Measurements from ENCODE around the gene A2M. TPM values are rescaled to one million over a fixed set of nuclear protein-coding genes. Genes with fewer than 3 reads are reported as not detected.

A2M gene
- total and polyA plus RNA-seq, 2 of the 13 experiments (the other 11 are each of a cell fraction or from before 2014, with no cell fraction given) = 2,807 to 6,551 TPM

GRCh38 chr12:9113296-9113986, 2.3 kb downstream of the A2M start (continued):
- no peak for TF ChIP-seq ZNF770 (CRISPR knock-in tag; IDR thresholded peaks at IDR 0.05)
- no peak for TF ChIP-seq SALL2 (CRISPR knock-in tag; IDR thresholded peaks at IDR 0.05)
- no peak for TF ChIP-seq NFE2L2 (IDR thresholded peaks at IDR 0.05; ENCODE audit: low read length)
- peak; percentile 44; the same call in 1 of the 2 replicates for TF ChIP-seq TAF1 (CRISPR knock-in tag; IDR thresholded peaks at IDR 0.05)
- peak; percentile 19; the same call in 1 of the 2 replicates for TF ChIP-seq ZBTB21 (CRISPR knock-in tag; IDR thresholded peaks at IDR 0.05)
- 0 out of 2 replicates have a peak, but pooled peaks have one; percentile 24 for TF ChIP-seq KLF6 (CRISPR knock-in tag; IDR thresholded peaks at IDR 0.05)
- TF ChIP-seq ZNF224 (CRISPR knock-in tag; IDR thresholded peaks at IDR 0.05) = no peak
- 0 out of 2 replicates have a peak, but pooled peaks have one; percentile 12 for TF ChIP-seq E2F1 (CRISPR knock-in tag; IDR thresholded peaks at IDR 0.05)
- TF ChIP-seq BORCS8-MEF2B (CRISPR knock-in tag; IDR thresholded peaks at IDR 0.05) = 0 out of 2 replicates have a peak, but pooled peaks have one; percentile 75
- TF ChIP-seq THAP11 (CRISPR knock-in tag; IDR thresholded peaks at IDR 0.05) = 0 out of 2 replicates have a peak, but pooled peaks have one; percentile 22
- no peak for TF ChIP-seq HNRNPK (IDR thresholded peaks at IDR 0.05; ENCODE audit: low read depth, low read length, poor library complexity, severe bottlenecking)
- 0 out of 2 replicates have a peak, but pooled peaks have one; percentile 74 for TF ChIP-seq FIP1L1 (IDR thresholded peaks at IDR 0.05; ENCODE audit: borderline replicate concordance, insufficient read depth, low read depth, low read length)
- TF ChIP-seq IKZF5 (CRISPR knock-in tag; IDR thresholded peaks at IDR 0.05) = 0 out of 2 replicates have a peak, but pooled peaks have one; percentile 22
- 0 out of 2 replicates have a peak, but pooled peaks have one; percentile 0 for TF ChIP-seq SAP130 (CRISPR knock-in tag; IDR thresholded peaks at IDR 0.05; ENCODE audit: low read depth)
- peak; percentile 64 for TF ChIP-seq POLR2G (IDR thresholded peaks at IDR 0.05; ENCODE audit: low read depth, low read length)
- no peak for TF ChIP-seq ZNF790 (CRISPR knock-in tag; IDR thresholded peaks at IDR 0.05; ENCODE audit: borderline replicate concordance)
- 0 out of 2 replicates have a peak, but pooled peaks have one; percentile 12 for TF ChIP-seq KAT8 (CRISPR knock-in tag; IDR thresholded peaks at IDR 0.05)
- TF ChIP-seq KDM2A (CRISPR knock-in tag; IDR thresholded peaks at IDR 0.05; ENCODE audit: borderline replicate concordance, low read depth) = 0 out of 2 replicates have a peak, but pooled peaks have one; percentile 28
- TF ChIP-seq RBFOX2 (IDR thresholded peaks at IDR 0.05; ENCODE audit: low read depth, low read length) = peak; percentile 83
- no peak for TF ChIP-seq ASH2L (IDR thresholded peaks at IDR 0.05; ENCODE audit: insufficient read length, low read depth, low read length)
- TF ChIP-seq, protein P1, sequence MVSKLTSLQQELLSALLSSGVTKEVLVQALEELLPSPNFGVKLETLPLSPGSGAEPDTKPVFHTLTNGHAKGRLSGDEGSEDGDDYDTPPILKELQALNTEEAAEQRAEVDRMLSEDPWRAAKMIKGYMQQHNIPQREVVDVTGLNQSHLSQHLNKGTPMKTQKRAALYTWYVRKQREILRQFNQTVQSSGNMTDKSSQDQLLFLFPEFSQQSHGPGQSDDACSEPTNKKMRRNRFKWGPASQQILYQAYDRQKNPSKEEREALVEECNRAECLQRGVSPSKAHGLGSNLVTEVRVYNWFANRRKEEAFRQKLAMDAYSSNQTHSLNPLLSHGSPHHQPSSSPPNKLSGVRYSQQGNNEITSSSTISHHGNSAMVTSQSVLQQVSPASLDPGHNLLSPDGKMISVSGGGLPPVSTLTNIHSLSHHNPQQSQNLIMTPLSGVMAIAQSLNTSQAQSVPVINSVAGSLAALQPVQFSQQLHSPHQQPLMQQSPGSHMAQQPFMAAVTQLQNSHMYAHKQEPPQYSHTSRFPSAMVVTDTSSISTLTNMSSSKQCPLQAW (CRISPR knock-in tag; IDR thresholded peaks at IDR 0.05) = 0 out of 2 replicates have a peak, but pooled peaks have one; percentile 27
- TF ChIP-seq ZNF777 (CRISPR knock-in tag; IDR thresholded peaks at IDR 0.05) = no peak
- no peak for TF ChIP-seq ZNF768 (CRISPR knock-in tag; IDR thresholded peaks at IDR 0.05)

Data from HepG2 (cell line).